ENCODE results near the gene GLRA1. TPM values are rescaled to one million over a fixed set of nuclear protein-coding genes. Genes with fewer than 3 reads are reported as not detected.

GLRA1 gene
- total and polyA plus RNA-seq, 2 of the 4 experiments (the other 2 are of a cell fraction): not detected

- Histone ChIP-seq H3K36me3 (ENCODE audit: control insufficient read depth, insufficient read depth, low read length) (peaks cover 19% of the 10 kb centered on the region), H4K8ac (ENCODE audit: low read depth in 2 of 2, low read length in 2 of 2) (no peak overlapping the region), H2BK120ac (ENCODE audit: low read depth, low read length) (no peak overlapping the region), H3K56ac (ENCODE audit: extremely low read depth, insufficient read depth, low read length) (no peak overlapping the region), H4K5ac (ENCODE audit: low read depth, low read length) (no peak overlapping the region), H3K4ac (ENCODE audit: low read depth, low read length) (no peak overlapping the region), H4K20me1 (ENCODE audit: insufficient read depth, low read length) (peaks cover 23% of the 10 kb centered on the region; the same call in 1 of the 2 replicates), H3K4me3 (ENCODE audit: insufficient read depth, low read depth, low read length) (no peak overlapping the region), H2BK15ac (ENCODE audit: low read depth, low read length) (no peak overlapping the region), H4K91ac (ENCODE audit: insufficient read depth, low read depth, low read length) (no peak overlapping the region), H2BK20ac (ENCODE audit: low read depth, low read length) (no peak overlapping the region), H3K27ac (ENCODE audit: insufficient read depth, low read length) (no peak overlapping the region), H2AK9ac (replicated peaks; ENCODE audit: low read depth, low read length, poor library complexity) (no peak overlapping the region), H2BK5ac (ENCODE audit: low read depth, low read length, poor library complexity, severe bottlenecking) (no peak overlapping the region), H3K18ac (ENCODE audit: low read depth, low read length) (no peak overlapping the region), H2AK5ac (ENCODE audit: low read depth, low read length) (no peak overlapping the region), H3K4me2 (ENCODE audit: low read depth, low read length) (no peak overlapping the region), H3K4me1 (ENCODE audit: control insufficient read depth, insufficient read depth, low read length) (peaks cover 9% of the 10 kb centered on the region), H3K79me1 (ENCODE audit: low read depth in 1 of 2, low read length in 2 of 2) (peaks cover 35 to 59% of the 10 kb centered on the region in 2 experiments), H3K9me1 (ENCODE audit: insufficient read depth, low read length) (no peaks in the 10 kb centered on the region), H2AFZ (replicated peaks; ENCODE audit: low read length, poor library complexity) (no peak overlapping the region), H3K23ac (ENCODE audit: low read depth, low read length) (no peak overlapping the region), H3K27me3 (ENCODE audit: control insufficient read depth, insufficient read depth, low read length) (no peaks in the 10 kb centered on the region), H3K9ac (ENCODE audit: low read depth, low read length) (no peak overlapping the region), H3K9me3 (ENCODE audit: control insufficient read depth, insufficient read depth, low read length) (no peaks in the 10 kb centered on the region), H3K14ac (replicated peaks; ENCODE audit: low read depth, low read length) (no peak overlapping the region)
- no TSS peak for BruUV-seq (replicated peaks)
- in situ Hi-C loops (cut with MboI; ENCODE audit: low sequenced_read_pairs) (no loop called here), intact Hi-C loops (cut with micrococcal nuclease) (no loop called here), dilution Hi-C loops (cut with HindIII; ENCODE audit: low sequenced_read_pairs, unreplicated experiment) (no loop called here)
- CTCF ChIA-PET: no interaction called here
- TF ChIP-seq SMC3 (IDR thresholded peaks at IDR 0.05; ENCODE audit: low read depth, low read length) (no peak), CHD1 (IDR thresholded peaks at IDR 0.05; ENCODE audit: low read depth, low read length) (no peak), BHLHE40 (IDR thresholded peaks at IDR 0.05; ENCODE audit: low read depth, low read length) (no peak), MAFK (IDR thresholded peaks at IDR 0.05; ENCODE audit: low read depth, low read length) (no peak), FOS (IDR thresholded peaks at IDR 0.05; ENCODE audit: low read depth, low read length) (no peak), RCOR1 (IDR thresholded peaks at IDR 0.05; ENCODE audit: insufficient replicate concordance, low read length) (no peak), CEBPB (IDR thresholded peaks at IDR 0.05; ENCODE audit: low read depth, low read length) (no peak), USF2 (IDR thresholded peaks at IDR 0.05; ENCODE audit: low read depth, low read length) (no peak), MAZ (IDR thresholded peaks at IDR 0.05; ENCODE audit: borderline replicate concordance, low read depth, low read length) (no peak), POLR2A (IDR thresholded peaks at IDR 0.05; ENCODE audit: low read depth, low read length) (no peak), CTCF (conservative IDR thresholded peaks at IDR 0.05; ENCODE audit: low read depth, low read length) (no peak), MXI1 (IDR thresholded peaks at IDR 0.05; ENCODE audit: borderline replicate concordance, low read depth, low read length) (no peak), NFE2L2 (IDR thresholded peaks at IDR 0.05; ENCODE audit: low read depth, low read length) (no peak), RFX5 (IDR thresholded peaks at IDR 0.05; ENCODE audit: low read depth, low read length) (no peak), ELK1 (IDR thresholded peaks at IDR 0.05; ENCODE audit: borderline replicate concordance, low read depth, low read length) (no peak), RAD21 (IDR thresholded peaks at IDR 0.05; ENCODE audit: low read length) (no peak)
- no peak for ATAC-seq (ENCODE audit: low read depth)
- peak; percentile 33 for DNase-seq
- POLR2A ChIA-PET (ENCODE audit: unreplicated experiment): no interaction called here
- WGBS, 2 experiments (ENCODE audit: extremely low coverage in 2 of 2, insufficient read length in 1 of 2): 88% methylated on average over 1 of the region's 1 CpG; no CpG with 5 or more reads in 1 of the 2 experiments
Observed at GRCh38 chr5:151810897-151811296, 113.8 kb downstream of the GLRA1 start.
